ENCODE measurements around the gene GRK4. TPM values are rescaled to one million over a fixed set of nuclear protein-coding genes. Genes with fewer than 3 reads are reported as not detected.

GRK4 gene
- total and polyA plus RNA-seq, 2 of the 4 experiments (the other 2 are of a cell fraction) = 1.6 to 2.2 TPM

GRCh38 chr4:2982012-2982411, 18.6 kb downstream of the GRK4 start:
- ChIA-PET CTCF (no interaction called here), POLR2A (ENCODE audit: unreplicated experiment) (no interaction called here)
- Histone ChIP-seq H3K36me3 (ENCODE audit: control insufficient read depth, insufficient read depth, low read length) (no peaks in the 10 kb centered on the region), H3K4ac (ENCODE audit: low read depth, low read length) (no peak overlapping the region), H2BK120ac (ENCODE audit: low read depth, low read length) (no peak overlapping the region), H3K9ac (ENCODE audit: low read depth, low read length) (no peak overlapping the region), H2AK9ac (replicated peaks; ENCODE audit: low read depth, low read length, poor library complexity) (no peak overlapping the region), H3K23ac (ENCODE audit: low read depth, low read length) (no peak overlapping the region), H3K9me1 (ENCODE audit: insufficient read depth, low read length) (no peaks in the 10 kb centered on the region), H2BK5ac (ENCODE audit: low read depth, low read length, poor library complexity, severe bottlenecking) (no peak overlapping the region), H3K79me1 (ENCODE audit: low read depth in 1 of 2, low read length in 2 of 2) (no peaks in the 10 kb centered on the region), H4K20me1 (ENCODE audit: insufficient read depth, low read length) (no peaks in the 10 kb centered on the region), H3K14ac (replicated peaks; ENCODE audit: low read depth, low read length) (no peak overlapping the region), H2BK15ac (ENCODE audit: low read depth, low read length) (no peak overlapping the region), H3K4me2 (ENCODE audit: low read depth, low read length) (no peak overlapping the region), H4K5ac (ENCODE audit: low read depth, low read length) (no peak overlapping the region), H3K4me1 (ENCODE audit: control insufficient read depth, insufficient read depth, low read length) (no peaks in the 10 kb centered on the region), H2BK20ac (ENCODE audit: low read depth, low read length) (no peak overlapping the region), H3K27me3 (ENCODE audit: control insufficient read depth, insufficient read depth, low read length) (peaks cover 2% of the 10 kb centered on the region), H3K27ac (ENCODE audit: insufficient read depth, low read length) (no peak overlapping the region), H2AFZ (replicated peaks; ENCODE audit: low read length, poor library complexity) (no peak overlapping the region), H3K9me3 (ENCODE audit: control insufficient read depth, insufficient read depth, low read length) (peaks cover 12% of the 10 kb centered on the region), H3K4me3 (ENCODE audit: insufficient read depth, low read depth, low read length) (no peak overlapping the region), H4K91ac (ENCODE audit: insufficient read depth, low read depth, low read length) (no peak overlapping the region), H3K18ac (ENCODE audit: low read depth, low read length) (no peak overlapping the region), H2AK5ac (ENCODE audit: low read depth, low read length) (no peak overlapping the region), H4K8ac (ENCODE audit: low read depth in 2 of 2, low read length in 2 of 2) (no peak overlapping the region), H3K56ac (ENCODE audit: extremely low read depth, insufficient read depth, low read length) (no peak overlapping the region)
- intact Hi-C loops (cut with micrococcal nuclease) = no loop called here
- TF ChIP-seq USF2 (IDR thresholded peaks at IDR 0.05; ENCODE audit: low read depth, low read length) (no peak), RAD21 (IDR thresholded peaks at IDR 0.05; ENCODE audit: low read length) (no peak), ELK1 (IDR thresholded peaks at IDR 0.05; ENCODE audit: borderline replicate concordance, low read depth, low read length) (no peak), CHD1 (IDR thresholded peaks at IDR 0.05; ENCODE audit: low read depth, low read length) (no peak), MXI1 (IDR thresholded peaks at IDR 0.05; ENCODE audit: borderline replicate concordance, low read depth, low read length) (no peak), BHLHE40 (IDR thresholded peaks at IDR 0.05; ENCODE audit: low read depth, low read length) (no peak), FOS (IDR thresholded peaks at IDR 0.05; ENCODE audit: low read depth, low read length) (no peak), RCOR1 (IDR thresholded peaks at IDR 0.05; ENCODE audit: insufficient replicate concordance, low read length) (no peak), POLR2A (IDR thresholded peaks at IDR 0.05; ENCODE audit: low read depth, low read length) (no peak), CTCF (conservative IDR thresholded peaks at IDR 0.05; ENCODE audit: low read depth, low read length) (no peak), NFE2L2 (IDR thresholded peaks at IDR 0.05; ENCODE audit: low read depth, low read length) (no peak), MAZ (IDR thresholded peaks at IDR 0.05; ENCODE audit: borderline replicate concordance, low read depth, low read length) (no peak), SMC3 (IDR thresholded peaks at IDR 0.05; ENCODE audit: low read depth, low read length) (no peak), RFX5 (IDR thresholded peaks at IDR 0.05; ENCODE audit: low read depth, low read length) (no peak), MAFK (IDR thresholded peaks at IDR 0.05; ENCODE audit: low read depth, low read length) (no peak), CEBPB (IDR thresholded peaks at IDR 0.05; ENCODE audit: low read depth, low read length) (no peak)
- dilution Hi-C loops (cut with HindIII; ENCODE audit: low sequenced_read_pairs, unreplicated experiment) = no loop called here
- in situ Hi-C loops (cut with MboI; ENCODE audit: low sequenced_read_pairs) = no loop called here
- no CpG with 5 or more reads among the region's 4 CpGs for WGBS, 2 experiments (ENCODE audit: extremely low coverage in 2 of 2, insufficient read length in 1 of 2)
- BruUV-seq (replicated peaks) = no TSS peak
- ATAC-seq (ENCODE audit: low read depth) (no peak), DNase-seq (no peak)
